WTC11 (cell line): ENCODE measurements around the gene KLHL1. TPM values are rescaled to one million over a fixed set of nuclear protein-coding genes. Genes with fewer than 3 reads are reported as not detected.

Experiments used
- ATAC-seq: fragments of 200-7000 bp; cut with Tn5 transposase; 2 replicates; pipeline ENCODE4 v1.10.0; 2021; ENCODE audit warnings: mild to moderate bottlenecking, moderate library complexity
- CTCF ChIA-PET: fragments of 300-600 bp; sonication (Branson Sonifier 250); formaldehyde crosslinking; loops from one replicate; lab custom pipeline; 2021; ENCODE audit warnings: antibody characterized with exemption; lab: Charles Lee
- POLR2A ChIA-PET: fragments of 350-600 bp; sonication (Branson Sonifier 250); formaldehyde crosslinking; loops from one replicate; lab custom pipeline; 2021; ENCODE audit warnings: antibody characterized with exemption; lab: Charles Lee
- DNase-seq: peaks from one replicate; pipeline ENCODE4 v3.0.0; 2021; ENCODE audit warnings: low spot score
- H3K27ac Mint-ChIP-seq: 2 replicates; pipeline ENCODE4 v1.8.0; 2021; ENCODE audit warnings: mixed read lengths
- H3K27me3 Mint-ChIP-seq: 2 replicates; pipeline ENCODE4 v1.8.0; 2021; ENCODE audit warnings: low read depth, mild to moderate bottlenecking, moderate library complexity, mixed read lengths
- H3K36me3 Mint-ChIP-seq: 2 replicates; pipeline ENCODE4 v1.8.0; 2021; ENCODE audit warnings: mixed read lengths
- H3K4me1 Mint-ChIP-seq: 2 replicates; pipeline ENCODE4 v1.8.0; 2022; ENCODE audit warnings: mixed read lengths
- H3K4me3 Mint-ChIP-seq: 2 replicates; pipeline ENCODE4 v1.8.0; 2021; ENCODE audit warnings: mild to moderate bottlenecking, moderate library complexity, mixed read lengths
- H3K9me3 Mint-ChIP-seq: 2 replicates; pipeline ENCODE4 v1.8.0; 2021; ENCODE audit warnings: mixed read lengths
- IRF2 ChIP-seq: sonication (generic); formaldehyde crosslinking; IDR thresholded peaks from 2 replicates; pipeline ENCODE4 v1.8.0; 2022; ENCODE audit warnings: low read depth, missing genetic modification reagents, borderline replicate concordance
- JAZF1 ChIP-seq: fragments of 250-450 bp; sonication (Bioruptor Pico); IDR thresholded peaks from 2 replicates; pipeline ENCODE4 v1.9.0; 2021; ENCODE audit warnings: moderate library complexity, mild to moderate bottlenecking, inconsistent platforms
- MXD4 ChIP-seq: fragments of 250-450 bp; sonication (Bioruptor Pico); IDR thresholded peaks from 2 replicates; pipeline ENCODE4 v1.8.0; 2021; ENCODE audit warnings: mild to moderate bottlenecking, moderate library complexity, borderline replicate concordance
- NFATC4 ChIP-seq: fragments of 250-450 bp; sonication (Bioruptor Pico); IDR thresholded peaks from 2 replicates; pipeline ENCODE4 v1.9.0; 2021; ENCODE audit warnings: mild to moderate bottlenecking
- PRRX2 ChIP-seq: fragments of 250-450 bp; sonication (Bioruptor Pico); IDR thresholded peaks from 2 replicates; pipeline ENCODE4 v1.8.0; 2021; ENCODE audit warnings: mild to moderate bottlenecking
- RELA ChIP-seq: sonication (generic); formaldehyde crosslinking; IDR thresholded peaks from 2 replicates; pipeline ENCODE4 v1.8.1; 2022; ENCODE audit warnings: missing genetic modification reagents, mild to moderate bottlenecking, borderline replicate concordance
- SOX15 ChIP-seq: fragments of 250-450 bp; sonication (Bioruptor Pico); IDR thresholded peaks from 2 replicates; pipeline ENCODE4 v1.9.0; 2021; ENCODE audit warnings: mild to moderate bottlenecking
- TEAD1 ChIP-seq: sonication (generic); formaldehyde crosslinking; IDR thresholded peaks from 2 replicates; pipeline ENCODE4 v1.8.0; 2022; ENCODE audit warnings: mild to moderate bottlenecking, missing genetic modification reagents
- ZNF121 ChIP-seq: sonication (generic); formaldehyde crosslinking; IDR thresholded peaks from 2 replicates; pipeline ENCODE4 v1.8.0; 2023; ENCODE audit warnings: missing genetic modification reagents
- ZNF281 ChIP-seq: sonication (generic); formaldehyde crosslinking; IDR thresholded peaks from 2 replicates; pipeline ENCODE4 v1.8.0; 2023; ENCODE audit warnings: mild to moderate bottlenecking, missing genetic modification reagents
- ZNF396 ChIP-seq: fragments of 250-450 bp; sonication (Bioruptor Pico); IDR thresholded peaks from 2 replicates; pipeline ENCODE4 v1.8.0; 2021; ENCODE audit warnings: mild to moderate bottlenecking, moderate library complexity, borderline replicate concordance
- ZNF416 ChIP-seq: fragments of 250-450 bp; sonication (Bioruptor Pico); IDR thresholded peaks from 2 replicates; pipeline ENCODE4 v1.9.0; 2021; ENCODE audit warnings: mild to moderate bottlenecking, inconsistent platforms
- ZNF425 ChIP-seq: fragments of 250-450 bp; sonication (Bioruptor Pico); conservative IDR thresholded peaks from 2 replicates; pipeline ENCODE4 v1.9.0; 2021; ENCODE audit warnings: mild to moderate bottlenecking
- total RNA-seq: library from RNA; stranded (reverse); gene quantifications from 3 replicates; pipeline ENCODE4 v1.2.3, GENCODE V29; 2021
- TF ChIP-seq, protein P1 (sequence below): sonication (generic); formaldehyde crosslinking; conservative IDR thresholded peaks from 2 replicates; pipeline ENCODE4 v1.8.1; 2022; ENCODE audit warnings: mild to moderate bottlenecking, missing genetic modification reagents
- TF ChIP-seq, protein P2 (sequence below): sonication (generic); formaldehyde crosslinking; IDR thresholded peaks from 2 replicates; pipeline ENCODE4 v1.8.1; 2023; ENCODE audit warnings: mild to moderate bottlenecking, missing genetic modification reagents, moderate library complexity
- TF ChIP-seq, protein P3 (sequence below): fragments of 250-450 bp; sonication (Bioruptor Pico); IDR thresholded peaks from 2 replicates; pipeline ENCODE4 v2.1.2; 2022; ENCODE audit warnings: mild to moderate bottlenecking, moderate library complexity
- TF ChIP-seq, protein P4 (sequence below): sonication (generic); formaldehyde crosslinking; IDR thresholded peaks from 2 replicates; pipeline ENCODE4 v1.8.0; 2022; ENCODE audit warnings: mild to moderate bottlenecking, missing genetic modification reagents
- TF ChIP-seq, protein P5 (sequence below): sonication (generic); formaldehyde crosslinking; IDR thresholded peaks from 2 replicates; pipeline ENCODE4 v1.8.0; 2022; ENCODE audit warnings: missing genetic modification reagents
- TF ChIP-seq, protein P6 (sequence below): fragments of 250-450 bp; sonication (Bioruptor Pico); IDR thresholded peaks from 2 replicates; pipeline ENCODE4 v1.8.0; 2021; ENCODE audit warnings: mild to moderate bottlenecking

The KLHL1 gene
- total RNA-seq, 1 experiment from 2014 or later: not detected

- no peak for TF ChIP-seq MXD4 (CRISPR knock-in tag)
- TF ChIP-seq ZNF416 (CRISPR knock-in tag): no peak
- ChIA-PET POLR2A (no interaction called here), CTCF (no interaction called here)
- no peak for DNase-seq
- H3K4me3 Mint-ChIP-seq: no peak overlapping the region
- no peak for ATAC-seq
- H3K4me1 Mint-ChIP-seq: no peaks in the 10 kb centered on the region
- H3K36me3 Mint-ChIP-seq: peaks cover 15% of the 10 kb centered on the region
- no peaks in the 10 kb centered on the region for H3K27me3 Mint-ChIP-seq
- no peak overlapping the region for H3K27ac Mint-ChIP-seq
- peaks cover 23% of the 10 kb centered on the region for H3K9me3 Mint-ChIP-seq
These were observed 338.6 kb downstream of the KLHL1 start for GRCh38 chr13:69769608-69770007.

- H3K4me3 Mint-ChIP-seq: no peak overlapping the region
- no peak for ATAC-seq
- no peaks in the 10 kb centered on the region for H3K9me3 Mint-ChIP-seq
- no peak overlapping the region for H3K27ac Mint-ChIP-seq
- DNase-seq: no peak
- H3K27me3 Mint-ChIP-seq: no peaks in the 10 kb centered on the region
- no peaks in the 10 kb centered on the region for H3K36me3 Mint-ChIP-seq
- POLR2A ChIA-PET: no interaction called here
- CTCF ChIA-PET: no interaction called here
- no peaks in the 10 kb centered on the region for H3K4me1 Mint-ChIP-seq
- TF ChIP-seq ZNF281 (no peak), ZNF121 (CRISPR knock-in tag) (no peak), TEAD1 (CRISPR knock-in tag) (no peak), RELA (CRISPR knock-in tag) (no peak), JAZF1 (CRISPR knock-in tag) (no peak), IRF2 (CRISPR knock-in tag) (no peak), ZNF396 (CRISPR knock-in tag) (no peak), NFATC4 (CRISPR knock-in tag) (no peak), ZNF425 (CRISPR knock-in tag) (no peak), SOX15 (CRISPR knock-in tag) (no peak), PRRX2 (CRISPR knock-in tag) (no peak)
- TF ChIP-seq, protein P1, sequence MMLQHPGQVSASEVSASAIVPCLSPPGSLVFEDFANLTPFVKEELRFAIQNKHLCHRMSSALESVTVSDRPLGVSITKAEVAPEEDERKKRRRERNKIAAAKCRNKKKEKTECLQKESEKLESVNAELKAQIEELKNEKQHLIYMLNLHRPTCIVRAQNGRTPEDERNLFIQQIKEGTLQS (CRISPR knock-in tag): no peak
- TF ChIP-seq, protein P2, sequence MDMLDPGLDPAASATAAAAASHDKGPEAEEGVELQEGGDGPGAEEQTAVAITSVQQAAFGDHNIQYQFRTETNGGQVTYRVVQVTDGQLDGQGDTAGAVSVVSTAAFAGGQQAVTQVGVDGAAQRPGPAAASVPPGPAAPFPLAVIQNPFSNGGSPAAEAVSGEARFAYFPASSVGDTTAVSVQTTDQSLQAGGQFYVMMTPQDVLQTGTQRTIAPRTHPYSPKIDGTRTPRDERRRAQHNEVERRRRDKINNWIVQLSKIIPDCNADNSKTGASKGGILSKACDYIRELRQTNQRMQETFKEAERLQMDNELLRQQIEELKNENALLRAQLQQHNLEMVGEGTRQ: no peak
- TF ChIP-seq, protein P3, sequence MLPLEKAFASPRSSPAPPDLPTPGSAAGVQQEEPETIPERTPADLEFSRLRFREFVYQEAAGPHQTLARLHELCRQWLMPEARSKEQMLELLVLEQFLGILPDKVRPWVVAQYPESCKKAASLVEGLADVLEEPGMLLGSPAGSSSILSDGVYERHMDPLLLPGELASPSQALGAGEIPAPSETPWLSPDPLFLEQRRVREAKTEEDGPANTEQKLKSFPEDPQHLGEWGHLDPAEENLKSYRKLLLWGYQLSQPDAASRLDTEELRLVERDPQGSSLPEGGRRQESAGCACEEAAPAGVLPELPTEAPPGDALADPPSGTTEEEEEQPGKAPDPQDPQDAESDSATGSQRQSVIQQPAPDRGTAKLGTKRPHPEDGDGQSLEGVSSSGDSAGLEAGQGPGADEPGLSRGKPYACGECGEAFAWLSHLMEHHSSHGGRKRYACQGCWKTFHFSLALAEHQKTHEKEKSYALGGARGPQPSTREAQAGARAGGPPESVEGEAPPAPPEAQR (CRISPR knock-in tag): no peak
- TF ChIP-seq, protein P4, sequence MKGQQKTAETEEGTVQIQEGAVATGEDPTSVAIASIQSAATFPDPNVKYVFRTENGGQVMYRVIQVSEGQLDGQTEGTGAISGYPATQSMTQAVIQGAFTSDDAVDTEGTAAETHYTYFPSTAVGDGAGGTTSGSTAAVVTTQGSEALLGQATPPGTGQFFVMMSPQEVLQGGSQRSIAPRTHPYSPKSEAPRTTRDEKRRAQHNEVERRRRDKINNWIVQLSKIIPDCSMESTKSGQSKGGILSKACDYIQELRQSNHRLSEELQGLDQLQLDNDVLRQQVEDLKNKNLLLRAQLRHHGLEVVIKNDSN (CRISPR knock-in tag): no peak
- TF ChIP-seq, protein P5, sequence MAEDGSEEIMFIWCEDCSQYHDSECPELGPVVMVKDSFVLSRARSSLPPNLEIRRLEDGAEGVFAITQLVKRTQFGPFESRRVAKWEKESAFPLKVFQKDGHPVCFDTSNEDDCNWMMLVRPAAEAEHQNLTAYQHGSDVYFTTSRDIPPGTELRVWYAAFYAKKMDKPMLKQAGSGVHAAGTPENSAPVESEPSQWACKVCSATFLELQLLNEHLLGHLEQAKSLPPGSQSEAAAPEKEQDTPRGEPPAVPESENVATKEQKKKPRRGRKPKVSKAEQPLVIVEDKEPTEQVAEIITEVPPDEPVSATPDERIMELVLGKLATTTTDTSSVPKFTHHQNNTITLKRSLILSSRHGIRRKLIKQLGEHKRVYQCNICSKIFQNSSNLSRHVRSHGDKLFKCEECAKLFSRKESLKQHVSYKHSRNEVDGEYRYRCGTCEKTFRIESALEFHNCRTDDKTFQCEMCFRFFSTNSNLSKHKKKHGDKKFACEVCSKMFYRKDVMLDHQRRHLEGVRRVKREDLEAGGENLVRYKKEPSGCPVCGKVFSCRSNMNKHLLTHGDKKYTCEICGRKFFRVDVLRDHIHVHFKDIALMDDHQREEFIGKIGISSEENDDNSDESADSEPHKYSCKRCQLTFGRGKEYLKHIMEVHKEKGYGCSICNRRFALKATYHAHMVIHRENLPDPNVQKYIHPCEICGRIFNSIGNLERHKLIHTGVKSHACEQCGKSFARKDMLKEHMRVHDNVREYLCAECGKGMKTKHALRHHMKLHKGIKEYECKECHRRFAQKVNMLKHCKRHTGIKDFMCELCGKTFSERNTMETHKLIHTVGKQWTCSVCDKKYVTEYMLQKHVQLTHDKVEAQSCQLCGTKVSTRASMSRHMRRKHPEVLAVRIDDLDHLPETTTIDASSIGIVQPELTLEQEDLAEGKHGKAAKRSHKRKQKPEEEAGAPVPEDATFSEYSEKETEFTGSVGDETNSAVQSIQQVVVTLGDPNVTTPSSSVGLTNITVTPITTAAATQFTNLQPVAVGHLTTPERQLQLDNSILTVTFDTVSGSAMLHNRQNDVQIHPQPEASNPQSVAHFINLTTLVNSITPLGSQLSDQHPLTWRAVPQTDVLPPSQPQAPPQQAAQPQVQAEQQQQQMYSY (CRISPR knock-in tag): no peak
- TF ChIP-seq, protein P6, sequence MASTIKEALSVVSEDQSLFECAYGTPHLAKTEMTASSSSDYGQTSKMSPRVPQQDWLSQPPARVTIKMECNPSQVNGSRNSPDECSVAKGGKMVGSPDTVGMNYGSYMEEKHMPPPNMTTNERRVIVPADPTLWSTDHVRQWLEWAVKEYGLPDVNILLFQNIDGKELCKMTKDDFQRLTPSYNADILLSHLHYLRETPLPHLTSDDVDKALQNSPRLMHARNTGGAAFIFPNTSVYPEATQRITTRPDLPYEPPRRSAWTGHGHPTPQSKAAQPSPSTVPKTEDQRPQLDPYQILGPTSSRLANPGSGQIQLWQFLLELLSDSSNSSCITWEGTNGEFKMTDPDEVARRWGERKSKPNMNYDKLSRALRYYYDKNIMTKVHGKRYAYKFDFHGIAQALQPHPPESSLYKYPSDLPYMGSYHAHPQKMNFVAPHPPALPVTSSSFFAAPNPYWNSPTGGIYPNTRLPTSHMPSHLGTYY: no peak
These were observed 346.7 kb downstream of the KLHL1 start for GRCh38 chr13:69761581-69761980.
